Measurements from ENCODE around the gene MAP2K2. TPM values are rescaled to one million over a fixed set of nuclear protein-coding genes. Genes with fewer than 3 reads are reported as not detected.

The MAP2K2 gene
- total and polyA plus RNA-seq, 9 of the 15 experiments (the other 6 are each of a cell fraction or from before 2014, with no cell fraction given): 1.0 to 151 (median 58.3) TPM

DNA sequence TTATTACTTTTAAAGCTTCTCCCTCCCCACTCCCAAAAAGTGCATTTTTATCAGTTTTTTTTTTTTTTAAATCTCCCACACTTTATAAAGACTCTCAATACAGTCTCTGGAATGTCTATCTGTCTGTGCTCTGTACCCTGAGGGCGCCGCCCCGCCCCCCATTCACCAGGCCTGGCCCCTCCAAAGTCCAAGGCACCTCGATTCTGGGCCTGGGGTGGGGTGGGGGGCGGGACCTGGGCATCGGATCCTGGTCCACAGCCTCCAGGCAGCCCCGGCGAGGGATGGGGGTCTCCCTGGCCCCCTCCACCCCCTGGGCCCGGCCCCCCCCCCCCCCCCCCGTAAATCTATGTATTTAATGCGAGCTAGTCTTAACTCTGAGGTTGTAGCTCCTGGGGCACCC, 80.5 kb downstream of the MAP2K2 start:
- no peaks in the 10 kb centered on the region for H3K9me3 ChIP-seq (replicated peaks; ENCODE audit: control insufficient read depth, insufficient read depth, low read depth, low read length)
- ATAC-seq: no peak
- H3K27me3 ChIP-seq (ENCODE audit: control insufficient read depth in 2 of 2, insufficient read depth in 2 of 2, low read length in 2 of 2): no peaks in the 10 kb centered on the region
- H2AFZ ChIP-seq (ENCODE audit: low read depth, low read length): no peak overlapping the region
- no peak for FAIRE-seq
- 96% methylated on average over 3 of the region's 11 CpGs for WGBS (ENCODE audit: insufficient coverage, low coverage, missing lambda C conversion rate)
- no peak overlapping the region for H3K4me2 ChIP-seq (ENCODE audit: insufficient read depth, low read length)
- no peaks in the 10 kb centered on the region for H3K9me1 ChIP-seq (ENCODE audit: control insufficient read depth, insufficient read depth, low read length)
- ChIA-PET CTCF (ENCODE audit: low intra/inter-chr PET ratio) (no interaction called here), POLR2A (no interaction called here)
- no peak overlapping the region for H3K4me3 ChIP-seq
- TF ChIP-seq ZNF224 (CRISPR knock-in tag; IDR thresholded peaks at IDR 0.05): no peak
- no peak for TF ChIP-seq SMARCE1 (IDR thresholded peaks at IDR 0.05)
- TF ChIP-seq KDM5B (IDR thresholded peaks at IDR 0.05; ENCODE audit: insufficient replicate concordance, low read depth, low read length): no peak
- TF ChIP-seq, protein P1, sequence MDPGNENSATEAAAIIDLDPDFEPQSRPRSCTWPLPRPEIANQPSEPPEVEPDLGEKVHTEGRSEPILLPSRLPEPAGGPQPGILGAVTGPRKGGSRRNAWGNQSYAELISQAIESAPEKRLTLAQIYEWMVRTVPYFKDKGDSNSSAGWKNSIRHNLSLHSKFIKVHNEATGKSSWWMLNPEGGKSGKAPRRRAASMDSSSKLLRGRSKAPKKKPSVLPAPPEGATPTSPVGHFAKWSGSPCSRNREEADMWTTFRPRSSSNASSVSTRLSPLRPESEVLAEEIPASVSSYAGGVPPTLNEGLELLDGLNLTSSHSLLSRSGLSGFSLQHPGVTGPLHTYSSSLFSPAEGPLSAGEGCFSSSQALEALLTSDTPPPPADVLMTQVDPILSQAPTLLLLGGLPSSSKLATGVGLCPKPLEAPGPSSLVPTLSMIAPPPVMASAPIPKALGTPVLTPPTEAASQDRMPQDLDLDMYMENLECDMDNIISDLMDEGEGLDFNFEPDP (CRISPR knock-in tag; IDR thresholded peaks at IDR 0.05): no peak
- TF ChIP-seq DACH1 (IDR thresholded peaks at IDR 0.05; ENCODE audit: partially characterized antibody): no peak
- TF ChIP-seq, protein P2, sequence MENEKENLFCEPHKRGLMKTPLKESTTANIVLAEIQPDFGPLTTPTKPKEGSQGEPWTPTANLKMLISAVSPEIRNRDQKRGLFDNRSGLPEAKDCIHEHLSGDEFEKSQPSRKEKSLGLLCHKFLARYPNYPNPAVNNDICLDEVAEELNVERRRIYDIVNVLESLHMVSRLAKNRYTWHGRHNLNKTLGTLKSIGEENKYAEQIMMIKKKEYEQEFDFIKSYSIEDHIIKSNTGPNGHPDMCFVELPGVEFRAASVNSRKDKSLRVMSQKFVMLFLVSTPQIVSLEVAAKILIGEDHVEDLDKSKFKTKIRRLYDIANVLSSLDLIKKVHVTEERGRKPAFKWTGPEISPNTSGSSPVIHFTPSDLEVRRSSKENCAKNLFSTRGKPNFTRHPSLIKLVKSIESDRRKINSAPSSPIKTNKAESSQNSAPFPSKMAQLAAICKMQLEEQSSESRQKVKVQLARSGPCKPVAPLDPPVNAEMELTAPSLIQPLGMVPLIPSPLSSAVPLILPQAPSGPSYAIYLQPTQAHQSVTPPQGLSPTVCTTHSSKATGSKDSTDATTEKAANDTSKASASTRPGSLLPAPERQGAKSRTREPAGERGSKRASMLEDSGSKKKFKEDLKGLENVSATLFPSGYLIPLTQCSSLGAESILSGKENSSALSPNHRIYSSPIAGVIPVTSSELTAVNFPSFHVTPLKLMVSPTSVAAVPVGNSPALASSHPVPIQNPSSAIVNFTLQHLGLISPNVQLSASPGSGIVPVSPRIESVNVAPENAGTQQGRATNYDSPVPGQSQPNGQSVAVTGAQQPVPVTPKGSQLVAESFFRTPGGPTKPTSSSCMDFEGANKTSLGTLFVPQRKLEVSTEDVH (IDR thresholded peaks at IDR 0.05; ENCODE audit: low read depth, partially characterized antibody): no peak
- peaks cover 12% of the 10 kb centered on the region for H4K20me1 ChIP-seq (replicated peaks; ENCODE audit: control insufficient read depth, insufficient read depth, low read length)
- H3K79me2 ChIP-seq (ENCODE audit: control insufficient read depth, insufficient read depth, low read length): peaks cover 31% of the 10 kb centered on the region
- no peak for DNase-seq (ENCODE audit: extremely low read depth in 1 of 4, low spot score in 3 of 4)
- H3K4me1 ChIP-seq (replicated peaks in 1 of 2; ENCODE audit: control insufficient read depth in 2 of 2, insufficient read depth in 2 of 2, low read length in 2 of 2): peaks cover 0 to 35% of the 10 kb centered on the region in 2 experiments; a peak in 2 of 5 replicates
- H3K36me3 ChIP-seq (ENCODE audit: control insufficient read depth, insufficient read depth, low read length): peaks cover 32% of the 10 kb centered on the region; the same call in 2 of the 3 replicates
- in situ Hi-C loops (cut with MboI): no loop called here
- intact Hi-C loops (cut with micrococcal nuclease): no loop called here
- no peak overlapping the region for H3K9ac ChIP-seq (ENCODE audit: insufficient read depth in 1 of 2, low read depth in 2 of 2, low read length in 2 of 2)
- no peak overlapping the region for H3K27ac ChIP-seq (ENCODE audit: extremely low read depth, low read depth, low read length)
- BruUV-seq (replicated peaks): no TSS peak
